ENCODE measurements around the gene ART4.

The ART4 gene

DNA sequence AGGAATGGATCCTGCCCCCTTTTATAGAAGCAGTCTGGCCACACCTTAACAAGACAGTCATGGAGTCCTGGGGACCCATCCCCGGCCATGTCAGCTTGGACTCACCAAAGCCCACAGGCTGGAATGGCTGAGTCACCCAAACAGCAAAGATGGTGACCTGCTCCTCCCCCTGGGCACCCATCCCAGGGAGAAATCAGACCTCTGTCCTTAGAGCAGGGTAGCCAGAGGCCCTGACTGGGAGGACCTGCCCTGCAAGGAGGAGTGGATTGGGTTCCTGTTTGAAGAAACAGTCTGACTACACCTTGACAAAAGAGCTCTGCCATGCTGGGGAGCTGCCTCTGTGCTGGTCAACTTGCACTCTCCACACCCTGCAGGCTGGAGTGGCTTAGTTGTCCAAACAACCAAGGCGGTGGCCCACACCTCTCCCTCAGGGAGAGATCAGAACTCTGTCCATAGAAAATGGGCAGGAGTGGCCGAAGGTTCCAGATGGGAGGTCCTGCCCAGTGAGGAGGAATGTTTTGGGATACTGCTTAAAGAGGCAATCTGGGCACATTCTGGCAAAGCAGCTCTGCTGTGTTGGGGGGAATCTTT is 25.7 kb upstream of the ART4 start:
- TF ChIP-seq, protein P1, sequence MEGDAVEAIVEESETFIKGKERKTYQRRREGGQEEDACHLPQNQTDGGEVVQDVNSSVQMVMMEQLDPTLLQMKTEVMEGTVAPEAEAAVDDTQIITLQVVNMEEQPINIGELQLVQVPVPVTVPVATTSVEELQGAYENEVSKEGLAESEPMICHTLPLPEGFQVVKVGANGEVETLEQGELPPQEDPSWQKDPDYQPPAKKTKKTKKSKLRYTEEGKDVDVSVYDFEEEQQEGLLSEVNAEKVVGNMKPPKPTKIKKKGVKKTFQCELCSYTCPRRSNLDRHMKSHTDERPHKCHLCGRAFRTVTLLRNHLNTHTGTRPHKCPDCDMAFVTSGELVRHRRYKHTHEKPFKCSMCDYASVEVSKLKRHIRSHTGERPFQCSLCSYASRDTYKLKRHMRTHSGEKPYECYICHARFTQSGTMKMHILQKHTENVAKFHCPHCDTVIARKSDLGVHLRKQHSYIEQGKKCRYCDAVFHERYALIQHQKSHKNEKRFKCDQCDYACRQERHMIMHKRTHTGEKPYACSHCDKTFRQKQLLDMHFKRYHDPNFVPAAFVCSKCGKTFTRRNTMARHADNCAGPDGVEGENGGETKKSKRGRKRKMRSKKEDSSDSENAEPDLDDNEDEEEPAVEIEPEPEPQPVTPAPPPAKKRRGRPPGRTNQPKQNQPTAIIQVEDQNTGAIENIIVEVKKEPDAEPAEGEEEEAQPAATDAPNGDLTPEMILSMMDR (IDR thresholded peaks at IDR 0.05; ENCODE audit: low read depth, low read length, missing control alignments), result no peak
- no peaks in the 10 kb centered on the region for H3K27me3 ChIP-seq (replicated peaks)
- no peak overlapping the region for H3K27ac ChIP-seq
- in situ Hi-C loops (cut with HindIII; ENCODE audit: low pct_ligation_motif_present, low sequenced_read_pairs), result no loop called here
- H3K36me3 ChIP-seq (replicated peaks), result no peaks in the 10 kb centered on the region
- H3K4me3 ChIP-seq (ENCODE audit: low read depth, low read length), result no peak overlapping the region
- peak; percentile 25 for DNase-seq

DNA sequence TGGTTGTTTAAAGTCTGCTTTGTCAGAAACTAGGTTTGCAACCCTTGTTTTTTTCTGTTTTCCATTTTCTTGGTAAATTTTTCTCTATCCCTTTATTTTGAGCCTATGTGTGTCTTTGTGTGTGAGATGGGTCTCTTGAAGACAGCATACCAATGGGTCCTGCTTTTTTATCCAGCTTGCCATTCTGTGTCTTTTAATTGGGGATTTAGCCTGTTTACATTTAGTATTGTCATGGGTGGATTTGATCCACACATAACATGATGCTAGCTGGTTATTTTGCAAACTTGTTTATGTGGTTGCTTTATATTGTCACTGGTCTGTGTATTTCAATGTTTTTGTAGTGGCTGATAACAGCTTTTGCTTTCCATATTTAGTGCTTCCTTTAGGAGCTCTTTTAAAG is 17.2 kb upstream of the ART4 start:
- no peak for DNase-seq
- in situ Hi-C loops (cut with HindIII; ENCODE audit: low pct_ligation_motif_present, low sequenced_read_pairs), result no loop called here
- H3K27me3 ChIP-seq (replicated peaks), result no peaks in the 10 kb centered on the region
- H3K27ac ChIP-seq, result no peak overlapping the region
- H3K36me3 ChIP-seq (replicated peaks), result no peaks in the 10 kb centered on the region
- H3K4me3 ChIP-seq (ENCODE audit: low read depth, low read length), result no peak overlapping the region
- TF ChIP-seq, protein P1 (IDR thresholded peaks at IDR 0.05; ENCODE audit: low read depth, low read length, missing control alignments), result no peak

DNA sequence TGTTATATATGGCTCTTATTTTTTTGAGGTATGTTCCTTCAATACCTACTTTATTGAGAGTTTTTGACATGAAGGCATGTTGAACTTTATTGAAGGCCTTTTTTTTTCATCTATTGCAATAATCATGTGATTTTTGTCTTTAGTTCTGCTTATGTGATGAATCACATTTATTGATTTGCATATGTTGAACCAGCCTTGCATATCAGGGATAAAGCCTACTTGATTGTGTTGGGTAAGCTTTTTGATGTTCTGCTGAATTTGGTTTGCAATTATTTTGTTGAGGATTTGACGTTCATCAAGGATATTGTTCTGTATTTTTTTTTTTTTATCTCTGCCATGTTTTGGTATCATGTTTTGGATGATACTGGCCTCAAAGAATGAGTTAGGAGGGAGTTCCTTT is 15.2 kb upstream of the ART4 start:
- TF ChIP-seq, protein P1 (IDR thresholded peaks at IDR 0.05; ENCODE audit: low read depth, low read length, missing control alignments), result no peak
- no peak for DNase-seq
- Histone ChIP-seq H3K27me3 (replicated peaks) (no peaks in the 10 kb centered on the region), H3K4me3 (ENCODE audit: low read depth, low read length) (no peak overlapping the region), H3K36me3 (replicated peaks) (no peaks in the 10 kb centered on the region), H3K27ac (no peak overlapping the region)
- in situ Hi-C loops (cut with HindIII; ENCODE audit: low pct_ligation_motif_present, low sequenced_read_pairs), result no loop called here

DNA sequence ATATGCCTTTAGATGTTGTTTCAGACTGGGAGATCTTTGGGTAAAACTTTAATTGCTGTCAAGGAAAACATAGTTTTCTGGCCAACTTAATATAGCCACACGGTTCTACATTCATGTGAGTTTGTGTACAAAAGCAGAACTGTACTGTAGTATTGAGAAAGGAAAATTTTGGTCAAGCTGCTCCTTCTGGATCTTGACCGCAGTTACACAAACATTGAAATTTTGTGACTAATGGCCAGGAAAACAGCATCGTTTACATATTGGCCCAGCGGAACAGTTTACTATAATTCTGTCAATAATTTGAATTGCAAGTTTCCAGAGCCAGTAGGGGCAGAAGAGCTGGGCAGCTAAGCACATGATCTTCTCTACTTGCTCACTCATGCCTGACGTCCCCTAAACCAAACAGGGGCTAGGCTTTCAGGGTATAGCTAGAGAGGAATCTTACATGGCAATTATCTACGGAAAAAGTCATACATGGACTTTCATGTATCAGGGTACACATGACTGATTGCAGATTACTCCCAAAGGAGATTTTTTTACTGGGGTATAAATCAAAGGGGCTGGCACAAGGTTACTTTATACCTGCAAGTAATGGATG is 11.4 kb upstream of the ART4 start:
- no peak overlapping the region for H3K4me3 ChIP-seq (ENCODE audit: low read depth, low read length)
- H3K27me3 ChIP-seq (replicated peaks), result no peaks in the 10 kb centered on the region
- no peak overlapping the region for H3K27ac ChIP-seq
- in situ Hi-C loops (cut with HindIII; ENCODE audit: low pct_ligation_motif_present, low sequenced_read_pairs), result no loop called here
- TF ChIP-seq, protein P1 (IDR thresholded peaks at IDR 0.05; ENCODE audit: low read depth, low read length, missing control alignments), result no peak
- no peak for DNase-seq
- H3K36me3 ChIP-seq (replicated peaks), result no peaks in the 10 kb centered on the region

DNA sequence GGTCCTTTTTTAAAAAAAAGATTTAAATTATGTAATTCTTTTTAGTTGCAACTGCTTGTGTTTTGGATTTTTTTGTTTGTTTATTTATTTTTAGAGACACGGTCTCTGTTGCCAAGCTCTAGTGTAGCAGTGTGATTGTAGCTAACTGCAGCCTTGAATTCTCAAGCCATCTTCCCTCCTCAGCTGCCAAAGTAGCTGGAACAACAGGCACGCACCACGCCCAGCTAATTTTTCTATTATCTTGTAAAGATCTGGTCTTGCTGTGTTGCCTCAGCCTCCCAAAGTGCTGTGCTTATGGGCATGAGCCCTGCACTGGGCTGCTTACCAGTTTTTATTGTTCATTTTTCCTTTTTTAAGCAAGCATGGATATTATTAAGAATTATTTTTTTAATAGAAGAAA is 10.6 kb upstream of the ART4 start:
- in situ Hi-C loops (cut with HindIII; ENCODE audit: low pct_ligation_motif_present, low sequenced_read_pairs), result no loop called here
- no peak overlapping the region for H3K27ac ChIP-seq
- no peak overlapping the region for H3K4me3 ChIP-seq (ENCODE audit: low read depth, low read length)
- H3K27me3 ChIP-seq (replicated peaks), result no peaks in the 10 kb centered on the region
- no peak for DNase-seq
- TF ChIP-seq, protein P1 (IDR thresholded peaks at IDR 0.05; ENCODE audit: low read depth, low read length, missing control alignments), result no peak
- H3K36me3 ChIP-seq (replicated peaks), result no peaks in the 10 kb centered on the region

DNA sequence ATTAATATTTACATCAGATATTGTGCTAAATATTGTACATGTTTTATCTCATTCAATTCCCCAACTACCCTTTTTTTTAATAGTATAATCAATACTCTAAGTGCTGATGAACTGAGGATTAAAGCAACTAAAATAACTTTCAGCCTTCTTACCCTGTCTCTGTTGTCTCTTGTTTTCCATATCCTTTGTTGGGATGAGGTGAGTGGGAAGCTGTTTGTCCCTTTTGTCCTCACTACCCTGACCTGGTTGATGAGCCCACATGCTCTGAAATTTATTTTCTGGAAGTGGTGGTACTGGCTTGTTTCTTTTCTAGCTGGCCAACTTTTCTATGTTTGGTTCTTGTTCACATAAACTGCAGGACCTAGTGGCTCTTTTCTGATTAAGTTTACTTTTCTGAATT is 9.6 kb upstream of the ART4 start:
- in situ Hi-C loops (cut with HindIII; ENCODE audit: low pct_ligation_motif_present, low sequenced_read_pairs), result no loop called here
- Histone ChIP-seq H3K27me3 (replicated peaks) (no peaks in the 10 kb centered on the region), H3K27ac (no peak overlapping the region), H3K4me3 (ENCODE audit: low read depth, low read length) (no peak overlapping the region), H3K36me3 (replicated peaks) (no peaks in the 10 kb centered on the region)
- TF ChIP-seq, protein P1 (IDR thresholded peaks at IDR 0.05; ENCODE audit: low read depth, low read length, missing control alignments), result no peak
- no peak for DNase-seq
